ENCODE measurements around the gene ZNF862. TPM values are rescaled to one million over a fixed set of nuclear protein-coding genes. Genes with fewer than 3 reads are reported as not detected.

The ZNF862 gene
- polyA plus RNA-seq, 1 of the 3 experiments (the other 2 are of a cell fraction), result 17.3 TPM

- TF ChIP-seq IRF3 (IDR thresholded peaks at IDR 0.05; ENCODE audit: low read depth, low read length) (no peak), SMC3 (IDR thresholded peaks at IDR 0.05; ENCODE audit: low read depth, low read length) (no peak), FOXJ3 (CRISPR knock-in tag; IDR thresholded peaks at IDR 0.05) (no peak), CHD2 (IDR thresholded peaks at IDR 0.05; ENCODE audit: low read length, partially characterized antibody) (no peak), EZH2phosphoT487 (IDR thresholded peaks at IDR 0.05; ENCODE audit: borderline replicate concordance, low read depth) (no peak), JUND (IDR thresholded peaks at IDR 0.05) (no peak), REST (IDR thresholded peaks at IDR 0.05; ENCODE audit: low read depth, low read length) (no peak), RAD21 (IDR thresholded peaks at IDR 0.05; ENCODE audit: low read length) (no peak), FOSL2 (IDR thresholded peaks at IDR 0.05; ENCODE audit: borderline replicate concordance, low read depth) (no peak), SIN3A (IDR thresholded peaks at IDR 0.05; ENCODE audit: borderline replicate concordance, low read depth, low read length) (no peak), EP300 (IDR thresholded peaks at IDR 0.05; ENCODE audit: borderline replicate concordance in 1 of 2, low read depth in 1 of 2, low read length in 1 of 2) (no peak), MXI1 (IDR thresholded peaks at IDR 0.05; ENCODE audit: low read depth, low read length) (no peak), RXRA (IDR thresholded peaks at IDR 0.05; ENCODE audit: borderline replicate concordance, low read depth) (no peak), TEAD4 (IDR thresholded peaks at IDR 0.05; ENCODE audit: borderline replicate concordance, insufficient read depth) (no peak), USF2 (IDR thresholded peaks at IDR 0.05; ENCODE audit: borderline replicate concordance, low read depth, low read length) (no peak), NFIC (IDR thresholded peaks at IDR 0.05; ENCODE audit: borderline replicate concordance) (no peak), TCF12 (IDR thresholded peaks at IDR 0.05) (no peak)
- TF ChIP-seq, protein P1, sequence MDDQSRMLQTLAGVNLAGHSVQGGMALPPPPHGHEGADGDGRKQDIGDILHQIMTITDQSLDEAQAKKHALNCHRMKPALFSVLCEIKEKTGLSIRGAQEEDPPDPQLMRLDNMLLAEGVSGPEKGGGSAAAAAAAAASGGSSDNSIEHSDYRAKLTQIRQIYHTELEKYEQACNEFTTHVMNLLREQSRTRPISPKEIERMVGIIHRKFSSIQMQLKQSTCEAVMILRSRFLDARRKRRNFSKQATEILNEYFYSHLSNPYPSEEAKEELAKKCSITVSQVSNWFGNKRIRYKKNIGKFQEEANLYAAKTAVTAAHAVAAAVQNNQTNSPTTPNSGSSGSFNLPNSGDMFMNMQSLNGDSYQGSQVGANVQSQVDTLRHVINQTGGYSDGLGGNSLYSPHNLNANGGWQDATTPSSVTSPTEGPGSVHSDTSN (IDR thresholded peaks at IDR 0.05), result no peak
- TF ChIP-seq, protein P2, sequence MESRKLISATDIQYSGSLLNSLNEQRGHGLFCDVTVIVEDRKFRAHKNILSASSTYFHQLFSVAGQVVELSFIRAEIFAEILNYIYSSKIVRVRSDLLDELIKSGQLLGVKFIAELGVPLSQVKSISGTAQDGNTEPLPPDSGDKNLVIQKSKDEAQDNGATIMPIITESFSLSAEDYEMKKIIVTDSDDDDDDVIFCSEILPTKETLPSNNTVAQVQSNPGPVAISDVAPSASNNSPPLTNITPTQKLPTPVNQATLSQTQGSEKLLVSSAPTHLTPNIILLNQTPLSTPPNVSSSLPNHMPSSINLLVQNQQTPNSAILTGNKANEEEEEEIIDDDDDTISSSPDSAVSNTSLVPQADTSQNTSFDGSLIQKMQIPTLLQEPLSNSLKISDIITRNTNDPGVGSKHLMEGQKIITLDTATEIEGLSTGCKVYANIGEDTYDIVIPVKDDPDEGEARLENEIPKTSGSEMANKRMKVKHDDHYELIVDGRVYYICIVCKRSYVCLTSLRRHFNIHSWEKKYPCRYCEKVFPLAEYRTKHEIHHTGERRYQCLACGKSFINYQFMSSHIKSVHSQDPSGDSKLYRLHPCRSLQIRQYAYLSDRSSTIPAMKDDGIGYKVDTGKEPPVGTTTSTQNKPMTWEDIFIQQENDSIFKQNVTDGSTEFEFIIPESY (IDR thresholded peaks at IDR 0.05; ENCODE audit: borderline replicate concordance, low read depth), result no peak
- TF ChIP-seq, protein P3, sequence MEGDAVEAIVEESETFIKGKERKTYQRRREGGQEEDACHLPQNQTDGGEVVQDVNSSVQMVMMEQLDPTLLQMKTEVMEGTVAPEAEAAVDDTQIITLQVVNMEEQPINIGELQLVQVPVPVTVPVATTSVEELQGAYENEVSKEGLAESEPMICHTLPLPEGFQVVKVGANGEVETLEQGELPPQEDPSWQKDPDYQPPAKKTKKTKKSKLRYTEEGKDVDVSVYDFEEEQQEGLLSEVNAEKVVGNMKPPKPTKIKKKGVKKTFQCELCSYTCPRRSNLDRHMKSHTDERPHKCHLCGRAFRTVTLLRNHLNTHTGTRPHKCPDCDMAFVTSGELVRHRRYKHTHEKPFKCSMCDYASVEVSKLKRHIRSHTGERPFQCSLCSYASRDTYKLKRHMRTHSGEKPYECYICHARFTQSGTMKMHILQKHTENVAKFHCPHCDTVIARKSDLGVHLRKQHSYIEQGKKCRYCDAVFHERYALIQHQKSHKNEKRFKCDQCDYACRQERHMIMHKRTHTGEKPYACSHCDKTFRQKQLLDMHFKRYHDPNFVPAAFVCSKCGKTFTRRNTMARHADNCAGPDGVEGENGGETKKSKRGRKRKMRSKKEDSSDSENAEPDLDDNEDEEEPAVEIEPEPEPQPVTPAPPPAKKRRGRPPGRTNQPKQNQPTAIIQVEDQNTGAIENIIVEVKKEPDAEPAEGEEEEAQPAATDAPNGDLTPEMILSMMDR (IDR thresholded peaks at IDR 0.05), result no peak
Measured at GRCh38 chr7:149878523-149878921, 40.3 kb downstream of the ZNF862 start.

More at GRCh38 chr7:149878523-149878921, 40.3 kb downstream of the ZNF862 start:
- no peak overlapping the region for H3K27ac ChIP-seq (ENCODE audit: low read depth in 2 of 2, low read length in 1 of 2)
- ChIA-PET POLR2A (no interaction called here), CTCF (no interaction called here)
- no peak overlapping the region for H3K4me2 ChIP-seq
- H3K27me3 ChIP-seq (ENCODE audit: insufficient read depth), result no peaks in the 10 kb centered on the region
- H3K9me2 ChIP-seq, result no peaks in the 10 kb centered on the region
- WGBS (ENCODE audit: low lambda C conversion rate), result 95% methylated on average over 8 of the region's 13 CpGs
- no peak overlapping the region for H3K4me3 ChIP-seq (ENCODE audit: low read depth in 2 of 2, low read length in 1 of 2)
- peaks cover 0 to 12% of the 10 kb centered on the region in 2 experiments; a peak in 2 of 4 replicates for H3K4me1 ChIP-seq (ENCODE audit: control insufficient read depth in 1 of 2, insufficient read depth in 2 of 2, low read depth in 1 of 2, low read length in 1 of 2)
- H3K9ac ChIP-seq, result no peak overlapping the region
- no peaks in the 10 kb centered on the region for H3K9me3 ChIP-seq
- H4K20me1 ChIP-seq (ENCODE audit: insufficient read depth), result no peaks in the 10 kb centered on the region
- no peak for DNase-seq
- H2AFZ ChIP-seq (ENCODE audit: low read depth), result no peak overlapping the region
- no peaks in the 10 kb centered on the region for H3F3A ChIP-seq (replicated peaks; ENCODE audit: insufficient read depth)
- H3K36me3 ChIP-seq (replicated peaks in 1 of 2; ENCODE audit: control insufficient read depth in 1 of 2, insufficient read depth in 2 of 2, low read length in 1 of 2), result peaks cover 0 to 7% of the 10 kb centered on the region in 2 experiments
- H3K79me2 ChIP-seq (ENCODE audit: insufficient read depth), result no peaks in the 10 kb centered on the region
